ENCODE results near the gene TCIRG1.

TCIRG1 gene

DNA sequence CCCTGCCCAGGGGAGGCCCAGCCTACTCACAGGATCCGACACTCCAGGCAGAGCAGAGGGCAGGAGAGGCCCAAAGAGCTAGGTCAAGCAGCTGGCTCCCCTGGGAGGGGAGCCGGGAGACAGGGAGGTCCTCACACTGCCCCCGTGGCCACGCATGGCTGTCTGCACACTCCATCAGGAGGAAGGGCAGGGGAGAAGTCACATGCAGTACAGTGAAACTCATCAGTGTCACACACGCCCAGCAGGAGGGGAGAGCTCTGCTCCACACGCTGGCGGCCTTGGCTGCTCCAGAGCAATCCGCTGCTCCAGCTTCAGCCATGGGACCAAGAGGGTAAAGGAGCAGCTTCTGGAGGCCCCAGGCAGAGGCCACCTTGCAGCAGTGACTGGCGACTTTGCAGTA lies 14.3 kb downstream of the TCIRG1 start:
- no peak for DNase-seq

GRCh38 chr11:68053981-68054812 lies 15.4 kb downstream of the TCIRG1 start:
- DNase-seq, result no peak

- DNase-seq, result no peak
These were observed 17.8 kb downstream of the TCIRG1 start for GRCh38 chr11:68056317-68057285.

GRCh38 chr11:68057807-68058206 lies 19.0 kb downstream of the TCIRG1 start:
- DNase-seq, result no peak

- DNase-seq, result no peak
These were observed 22.7 kb downstream of the TCIRG1 start for GRCh38 chr11:68061508-68061907.

GRCh38 chr11:68064926-68065325 lies 26.1 kb downstream of the TCIRG1 start:
- no peak for DNase-seq

DNA sequence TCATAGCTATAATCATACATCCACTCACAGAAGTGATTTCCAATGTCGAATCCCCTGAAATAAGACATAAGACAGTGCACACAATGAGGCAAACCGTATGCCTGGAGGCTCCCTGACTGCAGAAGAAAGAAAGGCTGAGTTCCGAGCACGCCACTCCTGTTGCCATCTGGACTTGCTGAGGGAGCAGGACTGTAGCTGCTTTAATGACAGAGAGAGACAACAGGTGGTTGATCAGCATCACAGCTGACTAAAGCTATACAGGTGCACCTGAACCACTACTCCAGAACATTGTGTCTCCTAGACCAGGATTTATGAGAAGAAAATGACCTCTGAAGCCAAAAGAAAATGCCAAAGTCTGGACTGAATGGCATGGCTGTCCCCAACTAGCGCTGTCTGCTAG lies 27.0 kb downstream of the TCIRG1 start:
- no peak for DNase-seq

- no peak for DNase-seq
These were observed 27.9 kb downstream of the TCIRG1 start for GRCh38 chr11:68066742-68067141.

DNA sequence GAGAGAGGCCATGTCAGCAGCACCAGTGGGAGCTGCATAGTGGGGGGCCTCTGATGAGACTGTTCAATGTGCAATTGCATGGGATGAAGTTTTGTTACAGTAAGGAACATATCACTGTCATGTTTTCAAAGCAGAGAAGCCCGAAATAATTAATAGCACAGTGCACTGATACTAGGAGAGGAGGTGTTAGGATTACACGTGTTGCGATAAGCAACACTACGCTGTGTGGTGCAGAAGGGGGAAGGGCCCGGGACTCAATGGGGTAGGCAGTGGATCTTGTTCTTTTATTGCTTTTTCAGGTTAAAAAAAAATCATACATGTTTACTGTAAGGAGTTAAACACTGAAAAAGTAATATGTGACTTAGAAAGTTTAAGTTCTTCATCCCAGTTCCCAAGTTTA lies 29.2 kb downstream of the TCIRG1 start:
- no peak for DNase-seq

GRCh38 chr11:68071281-68072048 lies 32.6 kb downstream of the TCIRG1 start:
- no peak for DNase-seq

DNA sequence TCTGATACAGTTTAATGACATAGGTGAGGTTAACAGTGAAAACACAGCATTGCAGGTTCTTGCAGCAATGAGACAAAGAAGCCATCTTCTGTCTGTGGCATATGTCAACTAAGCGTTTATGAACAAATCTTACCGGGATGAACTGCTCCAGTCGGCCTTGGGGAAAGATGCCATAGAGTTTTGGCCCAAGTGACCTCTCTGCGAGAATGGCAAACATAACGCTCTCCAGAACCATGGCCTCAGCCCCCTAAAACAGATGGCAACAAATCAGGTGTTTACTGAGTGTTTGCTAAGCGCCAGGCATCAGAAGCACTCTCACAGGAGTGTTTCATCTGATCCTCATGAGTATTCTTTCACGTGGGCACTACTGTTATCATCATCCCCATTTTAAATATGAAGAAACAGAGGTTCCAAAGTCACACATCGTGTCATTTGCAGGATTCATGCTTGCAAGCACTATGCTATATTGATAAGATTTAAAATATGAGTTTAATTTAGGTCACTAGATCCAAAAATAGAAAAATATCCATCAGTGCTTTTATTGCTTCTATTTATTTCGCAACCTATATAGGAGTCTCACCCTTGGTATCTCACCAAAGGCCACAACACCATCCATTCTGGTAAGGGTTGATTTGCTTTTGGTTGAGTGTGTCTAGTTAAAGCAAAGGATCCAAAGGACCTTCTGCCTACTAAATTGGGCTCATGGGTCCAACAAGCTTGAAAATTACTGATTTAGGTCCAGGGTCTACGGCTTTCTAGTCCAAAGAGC lies 35.9 kb downstream of the TCIRG1 start:
- DNase-seq, result no peak

DNA sequence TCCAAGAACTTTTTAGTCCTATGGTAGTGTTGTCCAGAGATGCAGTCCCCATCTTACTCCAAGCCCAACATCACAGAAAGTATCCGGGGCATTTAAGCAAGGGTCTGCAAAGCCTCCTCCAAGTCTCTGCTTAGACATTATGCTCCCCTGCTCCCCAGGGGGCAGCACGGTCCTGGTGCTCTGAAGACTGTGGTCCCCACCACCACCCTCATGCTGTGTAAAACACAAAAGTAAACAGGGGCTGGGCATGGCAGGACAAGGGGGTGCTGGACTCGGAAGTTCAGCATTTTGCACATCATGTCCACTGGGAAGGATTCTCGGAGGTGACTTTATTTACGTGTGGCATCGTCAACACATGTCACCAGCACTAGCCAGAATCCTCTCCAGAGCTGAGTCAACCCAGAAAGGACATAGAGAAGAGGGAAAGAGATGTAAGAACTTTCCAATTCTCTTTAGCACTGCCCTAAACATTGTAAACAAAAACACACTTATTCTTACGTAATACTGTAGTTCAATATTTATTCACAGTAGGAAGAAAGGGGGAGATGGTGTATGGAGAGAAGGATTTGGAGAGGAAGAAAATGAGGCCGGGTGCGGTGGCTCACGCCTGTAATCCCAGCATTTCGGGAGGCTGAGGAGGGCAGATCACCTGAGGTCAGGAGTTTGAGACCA lies 37.7 kb downstream of the TCIRG1 start:
- DNase-seq, result no peak

DNA sequence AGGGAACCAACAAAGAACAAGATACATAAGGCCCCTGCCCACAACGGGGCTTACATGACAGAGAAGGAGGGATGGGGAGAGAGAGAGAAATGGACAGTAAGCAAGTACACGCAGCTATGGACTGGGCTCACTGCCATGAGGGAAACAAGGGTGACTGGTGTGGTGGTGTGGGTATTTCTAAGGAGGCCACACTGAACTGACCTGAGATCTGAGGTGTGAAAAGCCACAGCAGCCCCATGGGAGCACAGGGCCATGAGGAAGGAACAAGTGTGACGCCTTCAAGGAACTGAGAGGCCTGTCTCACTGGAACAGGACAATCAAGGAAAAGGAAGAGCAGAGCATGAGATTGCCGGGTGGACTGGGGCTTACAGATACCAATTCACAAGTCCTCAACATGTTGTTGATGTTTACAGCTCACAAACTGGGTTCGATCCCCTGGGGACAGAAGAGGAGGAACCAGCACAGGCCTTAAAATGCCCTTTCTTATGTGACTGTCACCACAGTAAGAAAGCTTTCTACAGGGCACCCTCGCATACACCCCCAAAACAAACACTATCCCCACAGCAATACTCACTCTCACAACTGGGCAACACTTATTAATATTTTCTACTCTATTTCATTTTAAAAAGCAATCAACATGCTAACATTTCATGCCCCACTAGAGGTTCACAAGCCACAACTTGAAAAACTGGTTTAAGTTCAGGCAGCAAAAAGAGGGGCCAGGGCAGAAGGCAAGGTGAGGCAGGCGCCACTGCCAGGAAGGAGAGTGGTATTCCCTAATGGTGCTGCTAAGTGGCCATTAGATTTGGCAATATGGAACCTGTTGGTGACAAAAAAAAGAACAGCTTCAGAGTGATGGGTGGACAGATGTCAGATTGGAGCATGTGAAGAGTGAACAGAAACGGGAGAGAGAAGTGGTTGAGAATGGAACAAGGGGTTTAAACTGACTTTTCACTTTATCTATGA lies 39.1 kb downstream of the TCIRG1 start:
- no peak for DNase-seq

DNA sequence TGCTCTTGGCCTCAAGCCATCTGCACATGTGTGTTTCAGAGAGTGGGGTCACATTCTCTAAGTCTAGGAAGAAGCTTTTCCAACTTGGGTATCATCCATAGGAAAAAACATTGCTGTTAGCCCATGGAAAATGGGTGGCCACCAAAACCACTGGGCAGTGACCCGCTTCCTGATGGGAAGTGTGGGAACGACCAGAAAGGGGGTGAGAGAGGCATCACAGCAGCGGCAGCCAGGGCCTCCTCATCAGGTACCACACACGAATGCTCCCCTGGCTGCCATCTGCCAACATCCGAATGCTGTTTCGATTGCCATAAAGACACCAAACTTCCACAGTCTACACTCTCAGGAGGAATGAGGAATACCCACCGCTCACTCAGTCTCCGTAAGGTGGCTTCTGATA lies 42.0 kb downstream of the TCIRG1 start:
- no peak for DNase-seq

DNA sequence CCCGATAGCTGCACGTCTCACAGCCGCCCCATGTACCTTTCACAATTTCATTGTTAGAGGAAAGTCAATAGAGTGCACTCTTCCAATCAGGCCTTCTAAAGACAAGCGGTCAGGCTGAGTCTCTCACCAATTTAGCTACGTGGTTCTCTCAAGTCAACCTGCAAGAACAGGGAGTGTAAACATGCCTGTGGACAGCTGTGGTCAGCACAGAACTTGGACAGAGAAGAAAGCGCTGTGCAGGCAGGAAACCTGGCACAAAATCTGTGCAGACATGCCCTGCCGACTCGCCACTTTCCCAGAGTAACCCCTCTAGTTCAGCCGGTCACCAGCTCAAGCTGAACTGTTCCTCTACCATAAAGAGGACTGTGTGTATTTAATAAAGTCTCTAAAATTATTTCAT lies 42.9 kb downstream of the TCIRG1 start:
- no peak for DNase-seq

- no peak for DNase-seq
These were observed 43.7 kb downstream of the TCIRG1 start for GRCh38 chr11:68082481-68082880.

DNA sequence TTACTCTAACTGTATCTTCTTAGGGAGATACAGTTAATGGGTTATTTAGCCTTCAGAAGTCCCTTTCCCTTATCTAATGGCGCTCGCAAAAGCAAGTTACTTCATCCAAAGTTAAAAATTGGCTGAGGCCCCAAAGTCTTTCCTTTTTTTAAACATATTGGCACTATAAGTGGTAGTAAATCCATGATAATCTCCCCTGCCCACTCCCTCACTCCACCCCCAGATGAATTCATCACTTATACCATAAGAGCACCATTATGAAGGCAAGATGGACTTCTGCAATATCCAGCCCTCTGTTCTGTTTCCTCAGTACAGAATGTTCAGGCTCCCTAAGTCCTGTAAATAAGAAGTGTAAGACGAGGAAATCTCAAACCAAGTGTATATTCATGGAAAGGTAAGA lies 44.7 kb downstream of the TCIRG1 start:
- DNase-seq, result no peak

- no peak for DNase-seq
These were observed 50.9 kb downstream of the TCIRG1 start for GRCh38 chr11:68089679-68090078.

GRCh38 chr11:68090287-68090686 lies 51.5 kb downstream of the TCIRG1 start:
- no peak for DNase-seq

GRCh38 chr11:68090706-68091105 lies 51.9 kb downstream of the TCIRG1 start:
- no peak for DNase-seq

DNA sequence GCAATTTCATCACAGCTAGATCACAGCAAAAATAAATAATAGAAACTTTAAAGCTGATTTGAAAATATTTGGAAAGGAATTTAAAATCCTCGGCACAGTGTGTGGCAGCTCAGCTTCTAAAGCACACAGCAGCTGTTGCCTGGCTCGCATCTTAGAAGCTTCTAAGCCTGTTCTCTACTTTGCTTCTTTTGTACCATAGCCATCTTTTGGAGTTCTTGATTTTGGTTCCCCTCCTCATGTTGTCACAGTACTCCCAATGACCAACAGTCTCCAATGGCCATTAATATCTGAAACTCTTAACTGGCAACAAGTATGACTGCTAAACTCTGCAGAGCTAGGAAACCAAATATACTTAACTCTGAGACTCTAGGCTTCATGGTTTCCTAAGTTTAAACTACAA lies 53.6 kb downstream of the TCIRG1 start:
- no peak for DNase-seq
